ENCODE data around the gene SUPT4H1.

Gene SUPT4H1

GRCh38 chr17:58332778-58333735 lies 18.9 kb downstream of the SUPT4H1 start:
- peak; percentile 93 for DNase-seq (ENCODE audit: low read depth)
- TF ChIP-seq, protein P1, sequence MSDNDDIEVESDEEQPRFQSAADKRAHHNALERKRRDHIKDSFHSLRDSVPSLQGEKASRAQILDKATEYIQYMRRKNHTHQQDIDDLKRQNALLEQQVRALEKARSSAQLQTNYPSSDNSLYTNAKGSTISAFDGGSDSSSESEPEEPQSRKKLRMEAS (IDR thresholded peaks at IDR 0.05; ENCODE audit: low read depth, low read length), result 0 out of 2 replicates have a peak, but pooled peaks have one; percentile 43
- TF ChIP-seq, protein P2, sequence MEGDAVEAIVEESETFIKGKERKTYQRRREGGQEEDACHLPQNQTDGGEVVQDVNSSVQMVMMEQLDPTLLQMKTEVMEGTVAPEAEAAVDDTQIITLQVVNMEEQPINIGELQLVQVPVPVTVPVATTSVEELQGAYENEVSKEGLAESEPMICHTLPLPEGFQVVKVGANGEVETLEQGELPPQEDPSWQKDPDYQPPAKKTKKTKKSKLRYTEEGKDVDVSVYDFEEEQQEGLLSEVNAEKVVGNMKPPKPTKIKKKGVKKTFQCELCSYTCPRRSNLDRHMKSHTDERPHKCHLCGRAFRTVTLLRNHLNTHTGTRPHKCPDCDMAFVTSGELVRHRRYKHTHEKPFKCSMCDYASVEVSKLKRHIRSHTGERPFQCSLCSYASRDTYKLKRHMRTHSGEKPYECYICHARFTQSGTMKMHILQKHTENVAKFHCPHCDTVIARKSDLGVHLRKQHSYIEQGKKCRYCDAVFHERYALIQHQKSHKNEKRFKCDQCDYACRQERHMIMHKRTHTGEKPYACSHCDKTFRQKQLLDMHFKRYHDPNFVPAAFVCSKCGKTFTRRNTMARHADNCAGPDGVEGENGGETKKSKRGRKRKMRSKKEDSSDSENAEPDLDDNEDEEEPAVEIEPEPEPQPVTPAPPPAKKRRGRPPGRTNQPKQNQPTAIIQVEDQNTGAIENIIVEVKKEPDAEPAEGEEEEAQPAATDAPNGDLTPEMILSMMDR (IDR thresholded peaks at IDR 0.05; ENCODE audit: low read depth, low read length), result no peak
- TF ChIP-seq POLR2A (IDR thresholded peaks at IDR 0.05; ENCODE audit: extremely low read depth, insufficient read length) (peak; percentile 35), MYC (IDR thresholded peaks at IDR 0.05; ENCODE audit: low read depth, low read length) (no peak)
- peak overlapping the region; percentile 81 for H3K4me3 ChIP-seq (ENCODE audit: low read depth, low read length)

GRCh38 chr17:58331815-58332777 lies 19.9 kb downstream of the SUPT4H1 start:
- TF ChIP-seq POLR2A (IDR thresholded peaks at IDR 0.05; ENCODE audit: extremely low read depth, insufficient read length) (peak; percentile 99), MYC (IDR thresholded peaks at IDR 0.05; ENCODE audit: low read depth, low read length) (peak; percentile 68)
- TF ChIP-seq, protein P2 (IDR thresholded peaks at IDR 0.05; ENCODE audit: low read depth, low read length), result no peak
- TF ChIP-seq, protein P1 (IDR thresholded peaks at IDR 0.05; ENCODE audit: low read depth, low read length), result peak; percentile 92
- H3K4me3 ChIP-seq (ENCODE audit: low read depth, low read length), result peak overlapping the region; percentile 99
- peak; percentile 97 for DNase-seq (ENCODE audit: low read depth)

GRCh38 chr17:58330997-58331814 lies 20.8 kb downstream of the SUPT4H1 start:
- peak; percentile 54; the same call in 1 of the 2 replicates for TF ChIP-seq MYC (IDR thresholded peaks at IDR 0.05; ENCODE audit: low read depth, low read length)
- TF ChIP-seq, protein P2 (IDR thresholded peaks at IDR 0.05; ENCODE audit: low read depth, low read length), result no peak
- TF ChIP-seq, protein P1 (IDR thresholded peaks at IDR 0.05; ENCODE audit: low read depth, low read length), result peak; percentile 14; the same call in 1 of the 2 replicates
- peak; percentile 88 for DNase-seq (ENCODE audit: low read depth)
- H3K4me3 ChIP-seq (ENCODE audit: low read depth, low read length), result peak overlapping the region; percentile 99

- TF ChIP-seq, protein P2 (IDR thresholded peaks at IDR 0.05; ENCODE audit: low read depth, low read length), result no peak
- no peak for TF ChIP-seq MYC (IDR thresholded peaks at IDR 0.05; ENCODE audit: low read depth, low read length)
- TF ChIP-seq, protein P1 (IDR thresholded peaks at IDR 0.05; ENCODE audit: low read depth, low read length), result no peak
- TF ChIP-seq POLR2A (IDR thresholded peaks at IDR 0.05; ENCODE audit: extremely low read depth, insufficient read length), result no peak
- peak; percentile 62 for DNase-seq (ENCODE audit: low read depth)
- peak overlapping the region; percentile 99 for H3K4me3 ChIP-seq (ENCODE audit: low read depth, low read length)
Measured at GRCh38 chr17:58330538-58330996, 21.4 kb downstream of the SUPT4H1 start.
